GM13976 (cell line): Measurements from ENCODE around the gene FIBCD1.

Experiments used
- DNase-seq: peaks from one replicate; pipeline ENCODE4 v3.0.0; 2012; ENCODE audit warnings: low spot score
- in situ Hi-C: fragments of 300-500 bp; cut with MboI; formaldehyde crosslinking; loops from one replicate; pipeline ENCODE4 v1.12.0; 2022; ENCODE audit warnings: low sequenced_read_pairs, mixed read lengths, inconsistent platforms; ENCODE audit not compliant: unreplicated experiment
- TF ChIP-seq, protein P1 (sequence below): IDR thresholded peaks from 2 replicates; pipeline ENCODE4 v1.5.1; 2012; ENCODE audit warnings: borderline replicate concordance, mild to moderate bottlenecking; ENCODE audit not compliant: insufficient read depth; ENCODE audit errors: extremely low read depth, missing control alignments, control extremely low read depth

FIBCD1 gene

GRCh38 chr9:130985029-130985428 lies 46.0 kb upstream of the FIBCD1 start:
- no peak for DNase-seq
- TF ChIP-seq, protein P1, sequence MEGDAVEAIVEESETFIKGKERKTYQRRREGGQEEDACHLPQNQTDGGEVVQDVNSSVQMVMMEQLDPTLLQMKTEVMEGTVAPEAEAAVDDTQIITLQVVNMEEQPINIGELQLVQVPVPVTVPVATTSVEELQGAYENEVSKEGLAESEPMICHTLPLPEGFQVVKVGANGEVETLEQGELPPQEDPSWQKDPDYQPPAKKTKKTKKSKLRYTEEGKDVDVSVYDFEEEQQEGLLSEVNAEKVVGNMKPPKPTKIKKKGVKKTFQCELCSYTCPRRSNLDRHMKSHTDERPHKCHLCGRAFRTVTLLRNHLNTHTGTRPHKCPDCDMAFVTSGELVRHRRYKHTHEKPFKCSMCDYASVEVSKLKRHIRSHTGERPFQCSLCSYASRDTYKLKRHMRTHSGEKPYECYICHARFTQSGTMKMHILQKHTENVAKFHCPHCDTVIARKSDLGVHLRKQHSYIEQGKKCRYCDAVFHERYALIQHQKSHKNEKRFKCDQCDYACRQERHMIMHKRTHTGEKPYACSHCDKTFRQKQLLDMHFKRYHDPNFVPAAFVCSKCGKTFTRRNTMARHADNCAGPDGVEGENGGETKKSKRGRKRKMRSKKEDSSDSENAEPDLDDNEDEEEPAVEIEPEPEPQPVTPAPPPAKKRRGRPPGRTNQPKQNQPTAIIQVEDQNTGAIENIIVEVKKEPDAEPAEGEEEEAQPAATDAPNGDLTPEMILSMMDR = no peak
- in situ Hi-C loops = no loop called here

GRCh38 chr9:130984521-130984920 lies 45.5 kb upstream of the FIBCD1 start:
- in situ Hi-C loops = no loop called here
- TF ChIP-seq, protein P1 = no peak
- no peak for DNase-seq

DNA sequence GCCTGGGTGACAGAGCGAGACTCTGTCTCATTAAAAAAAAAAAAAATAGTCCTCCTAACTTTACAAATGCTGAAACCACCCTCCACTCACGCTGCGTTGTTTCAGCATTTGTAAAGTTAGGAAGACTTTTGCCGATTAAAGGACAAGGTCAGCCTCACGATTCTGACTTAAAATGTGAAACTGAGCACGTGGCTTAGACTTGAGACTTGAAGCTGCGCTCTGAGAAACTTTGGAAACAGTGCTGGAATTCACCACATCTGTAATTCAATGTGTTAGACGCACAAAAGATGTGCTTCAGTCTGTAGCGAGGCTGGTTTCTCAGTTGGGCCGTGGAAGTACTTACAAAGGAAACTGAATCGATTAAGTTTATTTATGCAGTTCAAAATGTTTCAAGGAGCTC lies 44.9 kb upstream of the FIBCD1 start:
- TF ChIP-seq, protein P1 = no peak
- in situ Hi-C loops = no loop called here

DNA sequence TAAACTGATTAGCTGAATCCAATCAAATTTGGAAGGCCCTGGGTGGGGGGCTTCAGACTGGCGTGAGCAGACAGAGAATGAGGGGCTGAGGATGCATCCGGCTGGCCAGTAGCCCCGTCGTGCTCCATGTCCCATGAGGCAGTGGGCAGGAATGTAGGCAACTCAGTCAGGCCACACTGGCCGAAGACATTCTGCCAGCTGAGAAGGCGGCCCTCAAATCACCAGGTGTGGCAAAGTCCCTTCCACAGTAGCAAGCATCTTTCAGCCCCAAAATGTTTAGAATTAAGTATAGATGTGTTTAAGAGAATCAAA lies 44.3 kb upstream of the FIBCD1 start:
- in situ Hi-C loops = no loop called here
- DNase-seq = no peak

More for the DNA sequence above, 44.9 kb upstream of the FIBCD1 start:
- DNase-seq = no peak

GRCh38 chr9:130982636-130983358 lies 43.8 kb upstream of the FIBCD1 start:
- TF ChIP-seq, protein P1 = no peak
- DNase-seq = no peak
- in situ Hi-C loops = no loop called here

More for the DNA sequence above, 44.3 kb upstream of the FIBCD1 start:
- TF ChIP-seq, protein P1 = no peak

- no peak for DNase-seq
- in situ Hi-C loops = no loop called here
Measured at GRCh38 chr9:130981756-130982137, 42.7 kb upstream of the FIBCD1 start.

More at GRCh38 chr9:130981756-130982137, 42.7 kb upstream of the FIBCD1 start:
- TF ChIP-seq, protein P1 = no peak
